IMR-90 (cell line): Measurements from ENCODE around the gene LILRB2. TPM values are rescaled to one million over a fixed set of nuclear protein-coding genes. Genes with fewer than 3 reads are reported as not detected.
"Not testable (repeated sequence)": the region's sequence is repeated elsewhere in the genome, so short reads cannot be mapped to it uniquely, and the experiment has no call there.

Experiments used
- ATAC-seq: fragments of 200-7000 bp; cut with Tn5 transposase; 2 replicates; pipeline ENCODE4 v1.9.1; 2020; ENCODE audit warnings: low read depth, mild to moderate bottlenecking, moderate library complexity
- BruUV-seq: library from RNA; stranded (reverse); fragments of 400-500 nt; replicated peaks from 2 replicates; lab custom pipeline; 2021; lab: Mats Ljungman, UMichigan
- CTCF ChIA-PET: fragments of 300-600 bp; formaldehyde crosslinking; extraction: SDS; loops from one replicate; lab custom pipeline; 2021; ENCODE audit warnings: antibody characterized with exemption; lab: Yijun Ruan, JAX
- POLR2A ChIA-PET: fragments of 300-600 bp; sonication (Branson Sonifier 250); formaldehyde crosslinking; loops from one replicate; lab custom pipeline; 2022; ENCODE audit warnings: antibody characterized with exemption; ENCODE audit not compliant: unreplicated experiment; lab: Charles Lee
- DNase-seq: peaks from one replicate; pipeline ENCODE4 v3.0.0; 2013
- H2AFZ ChIP-seq: replicated peaks from 2 replicates; pipeline ENCODE3; 2013; ENCODE audit warnings: low read length, mild to moderate bottlenecking; ENCODE audit not compliant: poor library complexity
- H2AK5ac ChIP-seq: 2 replicates; pipeline ENCODE4 v1.6.1; 2013; ENCODE audit warnings: low read depth, low read length, inconsistent platforms
- H2AK9ac ChIP-seq: replicated peaks from 2 replicates; pipeline ENCODE3; 2013; ENCODE audit warnings: mild to moderate bottlenecking, low read depth, low read length, moderate library complexity; ENCODE audit not compliant: poor library complexity
- H2BK120ac ChIP-seq: 2 replicates; pipeline ENCODE4 v1.6.1; 2013; ENCODE audit warnings: low read depth, low read length, inconsistent platforms
- H2BK15ac ChIP-seq: 3 replicates; pipeline ENCODE4 v1.6.1; 2013; ENCODE audit warnings: low read depth, low read length, inconsistent platforms
- H2BK20ac ChIP-seq: 2 replicates; pipeline ENCODE4 v1.6.1; 2013; ENCODE audit warnings: low read depth, mild to moderate bottlenecking, inconsistent platforms, low read length, moderate library complexity
- H2BK5ac ChIP-seq: 2 replicates; pipeline ENCODE4 v1.6.1; 2013; ENCODE audit warnings: mild to moderate bottlenecking, low read depth, low read length, inconsistent platforms; ENCODE audit not compliant: poor library complexity, severe bottlenecking
- H3K14ac ChIP-seq: replicated peaks from 2 replicates; pipeline ENCODE4 v1.6.1; 2013; ENCODE audit warnings: low read depth, low read length, inconsistent platforms
- H3K18ac ChIP-seq: 2 replicates; pipeline ENCODE4 v1.6.1; 2013; ENCODE audit warnings: low read depth, low read length, control low read depth
- H3K23ac ChIP-seq: 2 replicates; pipeline ENCODE4 v1.6.1; 2013; ENCODE audit warnings: low read depth, low read length, inconsistent platforms
- H3K27ac ChIP-seq: 2 replicates; pipeline ENCODE4 v1.5.1; 2013; ENCODE audit warnings: mild to moderate bottlenecking, control low read depth, low read length; ENCODE audit not compliant: insufficient read depth
- H3K27me3 ChIP-seq: 2 replicates; pipeline ENCODE4 v1.6.1; 2013; ENCODE audit warnings: low read length; ENCODE audit not compliant: control insufficient read depth, insufficient read depth
- H3K36me3 ChIP-seq: 2 replicates; pipeline ENCODE4 v1.6.1; 2013; ENCODE audit warnings: low read length, mixed read lengths; ENCODE audit not compliant: control insufficient read depth, insufficient read depth
- H3K4ac ChIP-seq: 2 replicates; pipeline ENCODE4 v1.6.1; 2013; ENCODE audit warnings: low read depth, low read length, inconsistent platforms
- H3K4me1 ChIP-seq: 2 replicates; pipeline ENCODE4 v1.6.1; 2013; ENCODE audit warnings: low read length, mixed read lengths; ENCODE audit not compliant: control insufficient read depth, insufficient read depth
- H3K4me2 ChIP-seq: 2 replicates; pipeline ENCODE4 v1.6.1; 2013; ENCODE audit warnings: low read depth, mild to moderate bottlenecking, control low read depth, low read length, moderate library complexity
- H3K4me3 ChIP-seq: 2 replicates; pipeline ENCODE4 v1.5.1; 2013; ENCODE audit warnings: low read depth, mild to moderate bottlenecking, control low read depth, low read length, moderate library complexity; ENCODE audit not compliant: insufficient read depth
- H3K56ac ChIP-seq: 2 replicates; pipeline ENCODE4 v1.6.1; 2013; ENCODE audit warnings: low read length, inconsistent platforms; ENCODE audit not compliant: insufficient read depth; ENCODE audit errors: extremely low read depth
- H3K79me1 ChIP-seq, 2 experiments: 2 replicates each; pipeline ENCODE4 v1.6.1; 2013; ENCODE audit warnings: low read length in 2 of 2, inconsistent platforms in 1 of 2, low read depth in 1 of 2
- H3K9ac ChIP-seq: 2 replicates; pipeline ENCODE4 v1.6.1; 2013; ENCODE audit warnings: low read depth, low read length, control low read depth
- H3K9me1 ChIP-seq: 2 replicates; pipeline ENCODE4 v1.6.1; 2013; ENCODE audit warnings: low read length, inconsistent platforms; ENCODE audit not compliant: insufficient read depth
- H3K9me3 ChIP-seq: 2 replicates; pipeline ENCODE4 v1.6.1; 2013; ENCODE audit warnings: low read length; ENCODE audit not compliant: control insufficient read depth, insufficient read depth
- H4K20me1 ChIP-seq: 2 replicates; pipeline ENCODE4 v1.6.1; 2013; ENCODE audit warnings: low read length, inconsistent platforms; ENCODE audit not compliant: insufficient read depth
- H4K5ac ChIP-seq: 2 replicates; pipeline ENCODE4 v1.6.1; 2013; ENCODE audit warnings: mild to moderate bottlenecking, low read depth, low read length, control low read depth
- H4K8ac ChIP-seq, 2 experiments: 2 replicates each; pipeline ENCODE4 v1.6.1; 2013; ENCODE audit warnings: low read depth in 2 of 2, low read length in 2 of 2, control low read depth in 1 of 2, inconsistent platforms in 1 of 2
- H4K91ac ChIP-seq: 2 replicates; pipeline ENCODE4 v1.6.1; 2013; ENCODE audit warnings: low read depth, low read length, inconsistent platforms; ENCODE audit not compliant: insufficient read depth
- BHLHE40 ChIP-seq: fragments of 150-350 bp; IDR thresholded peaks from 2 replicates; pipeline ENCODE4 v1.6.1; 2016; ENCODE audit warnings: mild to moderate bottlenecking, low read depth, low read length
- CHD1 ChIP-seq: IDR thresholded peaks from 2 replicates; pipeline ENCODE4 v1.6.1; 2012; ENCODE audit warnings: low read depth, low read length, improper control_type of control experiment
- MAFK ChIP-seq: IDR thresholded peaks from 2 replicates; pipeline ENCODE4 v1.6.1; 2012; ENCODE audit warnings: low read depth, low read length, improper control_type of control experiment
- SMC3 ChIP-seq: fragments of 150-350 bp; IDR thresholded peaks from 2 replicates; pipeline ENCODE4 v1.6.1; 2016; ENCODE audit warnings: low read depth, mild to moderate bottlenecking, antibody characterized with exemption, low read length, moderate library complexity
- WGBS, 2 experiments: methylation state at CpG; one replicate each; pipeline versions ENCODE4 v1.1.5 to v1.1.7; 2013; ENCODE audit warnings: missing lambda C conversion rate in 2 of 2; ENCODE audit not compliant: insufficient read length in 1 of 2; ENCODE audit errors: extremely low coverage in 2 of 2; 5-methylcytosine and 5-hydroxymethylcytosine counted together
- dilution Hi-C: fragments of 300-500 bp; cut with HindIII; formaldehyde crosslinking; loops from one replicate; pipeline ENCODE4 v1.14.3; 2018; ENCODE audit warnings: low sequenced_read_pairs; ENCODE audit not compliant: unreplicated experiment
- in situ Hi-C: fragments of 300-500 bp; cut with MboI; formaldehyde crosslinking; loops from 3 replicates; pipeline ENCODE4 v1.14.3; 2019; ENCODE audit warnings: low sequenced_read_pairs, inconsistent platforms, mixed read lengths
- intact Hi-C: fragments of 100-400 bp; cut with micrococcal nuclease; formaldehyde crosslinking; loops from 2 replicates; pipeline ENCODE4 v1.10.0; 2022
- polyA plus RNA-seq, 3 experiments: library from polyadenylated mRNA; depleted of rRNA; stranded (reverse); fragments of >200 nt; gene quantifications; 2 replicates each; pipeline ENCODE4 v1.2.3, GENCODE V29; 2012; ENCODE audit warnings: low replicate concordance in 1 of 3
- total RNA-seq: library from RNA; depleted of rRNA; stranded (reverse); fragments of >200 nt; gene quantifications from 2 replicates; pipeline ENCODE4 v1.2.3, GENCODE V29; 2012
- TF ChIP-seq, protein P1 (sequence below): fragments of 150-350 bp; IDR thresholded peaks from 2 replicates; pipeline ENCODE4 v1.6.1; 2017; ENCODE audit warnings: mild to moderate bottlenecking, antibody characterized with exemption, low read length, low read depth

LILRB2 gene
- total and polyA plus RNA-seq, 2 of the 4 experiments (the other 2 are of a cell fraction): not detected

GRCh38 chr19:54247106-54247930 is 33.6 kb downstream of the LILRB2 start (continued):
- TF ChIP-seq MAFK: no peak

DNA sequence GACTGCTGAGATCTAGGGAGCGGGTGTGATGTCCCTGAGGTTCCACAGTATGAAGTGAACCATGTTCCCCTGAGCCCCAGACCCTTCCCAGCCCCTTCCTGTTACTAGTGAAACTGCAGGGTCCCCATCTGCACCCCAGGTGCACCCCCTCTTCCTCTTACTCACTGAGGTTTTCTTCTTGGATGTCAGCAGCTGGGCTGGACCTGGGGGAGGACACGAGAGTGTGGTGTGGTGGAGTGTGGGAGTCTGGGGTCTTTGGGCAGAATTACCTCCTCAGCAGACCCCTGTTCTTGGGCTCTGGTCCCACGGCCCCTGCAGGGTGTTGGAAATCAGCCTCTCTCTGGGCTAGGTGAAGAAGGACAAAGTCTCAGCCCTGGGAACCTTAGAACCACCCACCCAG is 35.0 kb downstream of the LILRB2 start:
- ATAC-seq (no peak), DNase-seq (no peak)
- no peak overlapping the region for H2BK5ac ChIP-seq
- no peak overlapping the region for H2BK15ac ChIP-seq
- ChIA-PET CTCF (no interaction called here), POLR2A (no interaction called here)
- no peak overlapping the region for H3K14ac ChIP-seq
- H2AK9ac ChIP-seq: no peak overlapping the region
- no peak overlapping the region for H3K23ac ChIP-seq
- H4K20me1 ChIP-seq: no peaks in the 10 kb centered on the region
- in situ Hi-C loops: no loop called here
- H3K36me3 ChIP-seq: no peaks in the 10 kb centered on the region
- no peak overlapping the region for H3K56ac ChIP-seq
- dilution Hi-C loops: no loop called here
- H3K9me1 ChIP-seq: no peaks in the 10 kb centered on the region
- H4K5ac ChIP-seq: no peak overlapping the region
- no peak overlapping the region for H3K27ac ChIP-seq
- no TSS peak for BruUV-seq
- H3K4me2 ChIP-seq: no peak overlapping the region
- no peak overlapping the region for H3K9ac ChIP-seq
- H4K91ac ChIP-seq: no peak overlapping the region
- no peak overlapping the region for H2AFZ ChIP-seq
- no peaks in the 10 kb centered on the region for H3K4me1 ChIP-seq
- no peak overlapping the region for H3K18ac ChIP-seq
- no peak overlapping the region for H2BK20ac ChIP-seq
- H3K79me1 ChIP-seq: no peaks in the 10 kb centered on the region
- intact Hi-C loops: no loop called here
- no peak overlapping the region for H4K8ac ChIP-seq
- WGBS, 2 experiments: no CpG with 5 or more reads among the region's 3 CpGs
- no peak overlapping the region for H2AK5ac ChIP-seq
- H3K4ac ChIP-seq: no peak overlapping the region
- no peak overlapping the region for H3K4me3 ChIP-seq
- no peak overlapping the region for H2BK120ac ChIP-seq
- TF ChIP-seq SMC3 (no peak), CHD1 (no peak), BHLHE40 (no peak)
- TF ChIP-seq, protein P1, sequence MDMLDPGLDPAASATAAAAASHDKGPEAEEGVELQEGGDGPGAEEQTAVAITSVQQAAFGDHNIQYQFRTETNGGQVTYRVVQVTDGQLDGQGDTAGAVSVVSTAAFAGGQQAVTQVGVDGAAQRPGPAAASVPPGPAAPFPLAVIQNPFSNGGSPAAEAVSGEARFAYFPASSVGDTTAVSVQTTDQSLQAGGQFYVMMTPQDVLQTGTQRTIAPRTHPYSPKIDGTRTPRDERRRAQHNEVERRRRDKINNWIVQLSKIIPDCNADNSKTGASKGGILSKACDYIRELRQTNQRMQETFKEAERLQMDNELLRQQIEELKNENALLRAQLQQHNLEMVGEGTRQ: no peak
- no peaks in the 10 kb centered on the region for H3K9me3 ChIP-seq
- no peaks in the 10 kb centered on the region; the same call in none of the 2 replicates for H3K27me3 ChIP-seq

DNA sequence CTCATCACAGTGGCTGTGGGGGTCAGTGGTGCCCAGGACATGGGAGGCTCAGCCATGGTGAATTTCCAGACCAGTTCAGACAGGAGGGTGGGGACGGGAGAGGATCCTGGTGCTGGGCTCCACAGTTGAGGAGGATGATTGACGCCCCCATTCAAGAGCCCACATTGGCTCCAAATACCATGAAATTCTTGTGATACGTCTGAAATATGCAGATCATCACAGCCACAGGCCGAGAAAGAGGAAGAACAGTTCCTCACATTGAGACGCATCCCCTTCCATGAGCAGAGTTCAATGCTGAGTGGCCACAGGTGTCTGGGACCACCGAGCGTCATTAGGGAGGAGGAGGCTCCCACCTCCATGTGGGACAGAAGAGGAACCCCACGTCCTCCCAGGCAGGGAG is 37.1 kb downstream of the LILRB2 start:
- dilution Hi-C loops, H3K27ac ChIP-seq, H3K27me3 ChIP-seq, H3K9me3 ChIP-seq, intact Hi-C loops, H3K9me1 ChIP-seq, CTCF ChIA-PET, BruUV-seq, H2BK5ac ChIP-seq, H3K4ac ChIP-seq, H3K14ac ChIP-seq, H4K5ac ChIP-seq, H4K8ac ChIP-seq, H3K56ac ChIP-seq, H2AK9ac ChIP-seq, H3K9ac ChIP-seq, H2AK5ac ChIP-seq, H2AFZ ChIP-seq, H3K36me3 ChIP-seq, H3K4me1 ChIP-seq, H2BK120ac ChIP-seq, H3K18ac ChIP-seq, H4K91ac ChIP-seq, H3K79me1 ChIP-seq, H2BK15ac ChIP-seq, in situ Hi-C loops, H2BK20ac ChIP-seq, H3K4me2 ChIP-seq, H4K20me1 ChIP-seq, H3K4me3 ChIP-seq, H3K23ac ChIP-seq, ATAC-seq, DNase-seq, POLR2A ChIA-PET: not testable (repeated sequence)
- no CpG with 5 or more reads among the region's 8 CpGs for WGBS, 2 experiments
